HG03469 (cell line): ENCODE results near the gene RHPN2.
"Not testable (repeated sequence)": the region's sequence is repeated elsewhere in the genome, so short reads cannot be mapped to it uniquely, and the experiment has no call there.

ENCODE experiments used
- ATAC-seq: cut with Tn5 transposase; IDR thresholded peaks from one replicate; pipeline ENCODE4 v1.9.1; 2021; ENCODE audit warnings: mild to moderate bottlenecking, moderate library complexity, moderate number of reproducible peaks; ENCODE audit not compliant: unreplicated experiment

The RHPN2 gene

DNA sequence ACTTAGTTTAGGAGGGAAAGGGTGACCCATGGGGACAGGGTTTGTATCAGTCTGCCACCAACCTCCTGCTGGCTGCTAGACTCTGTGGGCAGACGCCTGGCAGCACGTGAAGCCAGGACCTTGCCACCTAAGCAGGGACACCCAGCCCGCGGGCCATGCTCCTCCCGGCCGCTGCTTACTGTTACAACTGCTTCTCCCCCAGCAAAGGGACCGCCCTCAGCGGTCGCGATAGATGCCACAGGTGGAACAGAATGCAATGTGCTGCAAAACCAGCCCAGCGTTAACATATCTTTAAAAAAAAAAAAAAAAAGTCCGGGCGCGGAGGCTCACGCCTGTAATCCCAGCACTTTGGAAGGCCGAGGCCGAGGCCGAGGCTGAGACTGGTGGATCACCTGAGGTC is 1.9 kb upstream of the RHPN2 start:
- ATAC-seq = no peak

GRCh38 chr19:33064458-33064791 is 263 bp downstream of the RHPN2 start:
- ATAC-seq = no peak

- ATAC-seq = no peak
Measured at GRCh38 chr19:33063753-33064457, 783 bp downstream of the RHPN2 start.

- no peak for ATAC-seq
Measured at GRCh38 chr19:33063356-33063752, 1.3 kb downstream of the RHPN2 start.

DNA sequence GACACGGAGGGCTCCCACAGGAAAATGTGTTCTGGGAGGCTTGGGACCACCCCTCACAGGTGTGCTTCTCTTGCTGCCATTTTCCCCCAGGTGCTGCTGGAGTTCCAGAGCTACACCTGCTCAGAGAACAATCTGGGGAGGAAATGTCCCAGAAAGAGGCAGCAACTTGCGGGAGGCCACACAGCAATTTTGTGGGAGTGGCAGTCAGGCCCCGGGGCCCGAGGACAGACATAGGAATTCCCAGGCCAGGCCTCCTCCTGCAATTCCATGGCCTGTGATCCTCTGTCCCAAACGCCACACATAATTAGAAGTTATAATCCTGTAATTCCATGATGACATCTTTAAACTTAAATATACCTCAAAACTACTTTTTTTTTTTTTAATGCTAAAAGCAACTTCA is 1.8 kb downstream of the RHPN2 start:
- ATAC-seq = no peak

DNA sequence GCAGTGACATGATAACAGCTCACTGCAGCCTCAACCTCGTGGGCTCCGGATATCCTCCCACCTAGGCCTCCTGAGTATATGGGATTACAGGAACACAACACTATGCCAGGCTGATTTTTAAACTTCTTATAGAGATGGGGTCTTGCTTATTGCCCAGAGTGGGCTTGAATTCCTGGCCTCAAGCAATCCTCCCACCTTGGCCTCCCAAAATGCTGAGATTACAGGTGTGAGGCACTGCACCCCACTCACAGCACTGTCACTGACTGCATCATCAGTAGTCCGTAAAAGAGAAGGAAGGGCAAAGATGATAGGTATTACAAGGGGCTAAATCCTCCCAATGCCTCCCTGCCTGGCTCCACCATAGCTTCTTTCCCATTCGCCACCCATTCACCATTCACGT is 4.1 kb downstream of the RHPN2 start:
- no peak for ATAC-seq

DNA sequence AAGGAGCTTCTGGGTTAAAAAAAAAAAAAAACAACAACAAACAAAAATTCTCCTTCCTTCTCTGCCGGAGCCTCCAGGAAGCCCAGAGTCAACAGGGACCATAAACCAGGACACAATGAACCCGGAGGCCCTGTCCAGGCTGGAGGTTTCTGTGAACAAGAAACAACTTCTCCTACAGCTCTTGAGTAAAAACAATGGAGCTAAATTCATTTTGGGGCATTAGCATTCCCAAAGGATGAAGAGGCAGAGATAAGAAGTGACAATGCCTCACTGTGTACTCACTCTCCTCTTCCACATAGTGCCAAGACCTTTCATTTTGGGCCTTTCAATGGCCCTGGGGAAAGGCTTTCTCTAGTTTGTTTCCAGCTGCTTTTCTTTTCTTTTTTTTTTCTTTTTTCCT is 9.0 kb downstream of the RHPN2 start:
- ATAC-seq = no peak

DNA sequence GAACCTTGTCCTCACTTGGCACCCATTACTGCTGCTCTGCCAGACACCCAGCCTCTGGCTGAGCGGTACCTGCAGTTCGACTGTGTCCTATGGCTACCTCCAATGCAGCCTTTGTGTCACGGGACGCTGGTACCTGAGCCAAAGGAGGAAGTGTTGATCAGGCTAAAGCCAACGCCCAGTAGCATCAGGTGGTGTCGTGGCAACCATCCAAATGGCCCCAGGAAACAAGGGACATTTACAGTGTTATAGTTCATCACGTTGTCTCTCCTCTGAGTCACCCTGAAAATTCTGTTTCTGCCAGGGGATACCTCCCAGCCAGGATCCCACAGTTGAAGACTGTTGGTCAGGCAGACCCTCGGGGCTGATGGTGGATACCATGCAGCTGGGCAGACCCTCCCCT is 10.1 kb downstream of the RHPN2 start:
- no peak for ATAC-seq

- no peak for ATAC-seq
Measured at GRCh38 chr19:33052352-33052972, 12.2 kb downstream of the RHPN2 start.

DNA sequence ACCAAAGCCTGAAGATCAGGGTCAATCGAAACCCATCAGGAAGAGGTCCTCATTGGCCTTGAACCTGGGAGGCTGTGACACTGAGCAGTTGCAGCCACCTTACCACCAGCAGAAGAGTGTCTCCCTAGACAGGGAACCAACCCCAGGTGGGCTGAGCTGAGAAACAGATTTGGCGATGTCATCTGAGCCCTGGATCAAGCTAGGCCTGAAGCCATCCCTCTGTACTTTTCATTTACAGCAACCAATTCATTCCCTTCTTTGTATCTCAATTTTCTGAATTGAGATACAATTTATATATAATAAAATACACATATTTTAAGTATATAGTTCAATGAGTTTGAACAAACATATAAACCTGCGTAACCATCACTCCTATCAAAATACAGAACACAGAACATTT is 14.6 kb downstream of the RHPN2 start:
- no peak for ATAC-seq

DNA sequence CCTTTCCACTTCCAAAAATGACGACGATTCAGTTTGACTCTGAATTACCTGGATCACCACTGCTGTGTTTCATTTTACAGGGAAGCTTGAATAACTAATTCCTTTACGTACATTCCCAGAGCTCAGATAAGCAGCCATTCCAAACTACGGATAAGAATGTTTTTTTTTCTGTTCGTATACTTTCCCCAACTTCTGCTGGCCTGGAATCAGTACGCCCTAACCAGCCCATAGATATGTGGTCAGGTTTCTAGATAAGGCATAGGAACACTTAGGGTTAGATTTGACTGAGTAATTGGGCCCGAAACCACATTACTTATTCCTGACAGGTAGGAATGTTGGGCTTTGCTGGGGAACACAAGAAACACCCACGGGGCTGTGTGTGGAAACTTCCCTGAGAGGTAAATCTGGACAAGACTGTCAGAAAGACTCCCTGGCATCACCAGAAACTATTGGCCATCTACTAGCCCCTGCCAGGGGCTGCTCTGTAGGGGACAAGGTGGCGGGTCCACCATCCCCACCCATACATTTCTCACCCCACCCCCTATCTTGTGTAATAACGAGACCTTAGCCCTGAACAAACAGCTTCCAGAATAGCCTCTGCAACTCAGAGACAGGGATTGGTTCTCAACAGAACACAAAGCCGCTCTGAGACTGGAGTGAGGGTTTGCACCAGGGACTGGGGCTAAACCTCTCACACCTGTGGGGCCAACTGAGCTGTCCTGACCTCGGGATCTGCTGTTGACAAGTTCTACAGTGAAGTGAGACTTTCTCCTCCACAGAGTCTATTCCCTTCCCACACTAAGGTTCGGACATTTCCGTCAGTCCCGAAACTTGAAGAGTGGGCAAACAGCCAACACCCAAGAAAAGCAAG is 15.6 kb downstream of the RHPN2 start:
- ATAC-seq = no peak

GRCh38 chr19:33047422-33047821 is 17.3 kb downstream of the RHPN2 start:
- no peak for ATAC-seq

DNA sequence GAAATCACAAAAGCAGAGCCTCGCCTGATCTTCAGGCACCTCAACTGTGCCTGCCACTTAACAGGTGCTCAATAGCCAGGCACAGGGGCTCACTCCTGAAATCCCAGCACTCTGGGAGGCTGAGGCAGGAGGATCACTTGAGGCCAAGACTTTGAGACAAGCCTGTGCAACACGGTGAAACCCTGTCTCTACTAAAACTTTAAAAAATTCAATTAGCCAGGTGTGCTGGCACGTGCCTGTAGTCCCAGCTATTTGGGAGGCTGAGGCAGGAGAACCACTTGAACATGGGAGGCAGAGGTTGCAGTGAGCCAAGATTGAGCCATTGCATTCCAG is 22.9 kb downstream of the RHPN2 start:
- ATAC-seq = not testable (repeated sequence)

DNA sequence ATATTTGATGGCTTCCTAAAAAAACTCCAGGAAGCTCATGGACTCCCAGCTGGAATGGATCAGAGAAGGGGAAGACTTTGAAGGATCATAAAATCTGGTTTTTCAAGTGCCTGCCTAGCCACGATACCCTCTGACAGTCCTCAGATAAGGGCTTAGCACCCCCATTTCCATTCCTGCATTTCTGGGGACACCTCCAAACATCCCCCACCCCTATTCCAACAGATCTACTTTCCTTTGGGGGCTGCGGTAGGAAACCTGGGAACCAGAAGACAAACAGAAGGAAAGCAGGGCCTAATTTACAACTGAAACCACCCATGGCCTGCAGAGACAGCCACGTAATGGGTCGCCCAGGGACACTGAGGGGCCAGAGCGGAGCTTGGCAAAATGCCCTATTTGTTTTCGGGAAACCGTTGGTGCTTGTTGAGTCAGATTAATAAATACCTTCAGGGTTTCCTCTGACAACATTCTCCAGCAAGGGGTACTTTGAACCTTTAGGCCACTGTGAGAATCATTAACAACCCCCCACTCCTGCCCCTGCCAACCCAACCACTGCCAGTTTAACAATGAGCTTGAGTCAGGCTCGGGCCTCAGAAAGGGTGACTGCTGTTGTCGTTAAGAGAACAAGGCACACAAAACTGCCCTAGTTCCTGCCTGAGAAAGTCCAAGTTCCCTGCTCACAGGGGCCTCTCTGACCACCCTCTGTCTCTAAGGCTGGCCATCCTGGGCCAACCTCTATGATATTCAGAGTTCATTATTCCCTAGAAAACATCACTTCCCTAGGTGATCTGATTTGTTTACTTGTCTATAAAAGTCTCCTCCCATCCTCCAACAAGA is 23.5 kb downstream of the RHPN2 start:
- no peak for ATAC-seq

DNA sequence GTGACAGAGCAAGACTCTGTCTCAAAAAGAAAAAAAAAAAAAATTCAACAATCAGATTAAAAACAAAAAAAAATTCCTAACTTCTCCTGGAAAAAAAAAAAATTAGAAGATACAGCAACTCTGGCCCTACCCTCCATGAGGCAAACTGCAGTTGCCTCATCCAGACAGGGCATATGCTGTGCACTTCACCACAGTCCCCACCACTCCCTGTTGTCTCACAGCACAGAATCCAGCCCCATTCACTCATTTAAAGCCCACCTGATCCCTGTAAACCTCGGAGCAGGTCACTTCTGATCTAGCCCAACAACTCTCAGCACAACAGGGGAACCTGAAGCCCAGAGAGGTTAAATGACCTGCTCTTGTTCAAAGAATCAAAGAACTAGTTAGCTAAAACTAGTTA is 24.9 kb downstream of the RHPN2 start:
- ATAC-seq = no peak

GRCh38 chr19:33039108-33039599 is 25.5 kb downstream of the RHPN2 start:
- ATAC-seq = no peak

GRCh38 chr19:33037168-33038025 is 27.3 kb downstream of the RHPN2 start:
- not testable (repeated sequence) for ATAC-seq

DNA sequence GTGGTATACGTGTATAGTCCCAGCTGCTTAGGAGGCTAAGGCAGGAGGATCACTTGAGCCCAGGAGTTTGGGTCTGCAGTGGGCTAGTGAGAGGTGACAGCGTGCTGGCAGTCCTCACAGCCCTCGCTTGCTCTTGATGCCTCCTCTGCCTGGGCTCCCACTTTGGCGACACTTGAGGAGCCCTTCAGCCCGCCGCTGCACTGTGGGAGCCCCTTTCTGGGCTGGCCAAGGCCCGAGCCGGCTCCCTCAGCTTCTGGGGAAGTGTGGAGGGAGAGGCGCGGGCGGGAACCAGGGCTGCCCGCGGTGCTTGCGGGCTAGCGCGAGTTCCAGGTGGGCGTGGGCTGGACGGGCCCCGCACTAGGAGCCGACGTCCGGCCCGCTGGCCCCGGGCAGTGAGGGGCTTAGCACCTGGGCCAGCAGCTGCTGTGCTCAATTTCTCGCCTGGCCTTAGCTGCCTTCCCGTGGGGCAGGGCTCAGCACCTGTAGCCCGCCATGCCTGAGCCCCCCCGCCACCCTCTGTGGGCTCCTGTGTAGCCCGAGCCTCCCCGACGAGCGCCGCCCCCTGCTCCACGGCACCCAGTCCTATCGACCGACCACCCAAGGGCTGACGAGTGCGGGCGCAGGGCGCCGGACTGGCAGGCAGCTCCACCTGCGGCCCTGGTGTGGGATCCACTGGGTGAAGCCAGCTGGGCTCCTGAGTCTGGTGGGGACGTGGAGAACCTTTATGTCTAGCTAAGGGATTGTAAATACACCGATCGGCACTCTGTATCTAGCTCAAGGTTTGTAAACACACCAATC is 28.1 kb downstream of the RHPN2 start:
- ATAC-seq = not testable (repeated sequence)

- ATAC-seq = no peak
Measured at GRCh38 chr19:33035461-33035860, 29.2 kb downstream of the RHPN2 start.
